ENCODE results near the gene MAP2K5.

The MAP2K5 gene

GRCh38 chr15:67606742-67607141, 64.2 kb downstream of the MAP2K5 start:
- no peak for TF ChIP-seq CTCF (IDR thresholded peaks at IDR 0.05; ENCODE audit: borderline replicate concordance, insufficient read depth, low read depth, low read length)
- H3K4me3 ChIP-seq (ENCODE audit: low read depth, low read length), result no peak overlapping the region

- no peak overlapping the region for H3K4me3 ChIP-seq (ENCODE audit: low read depth, low read length)
- TF ChIP-seq CTCF (IDR thresholded peaks at IDR 0.05; ENCODE audit: borderline replicate concordance, insufficient read depth, low read depth, low read length), result no peak
Measured at GRCh38 chr15:67607329-67607728, 64.8 kb downstream of the MAP2K5 start.

- no peak overlapping the region for H3K4me3 ChIP-seq (ENCODE audit: low read depth, low read length)
- TF ChIP-seq CTCF (IDR thresholded peaks at IDR 0.05; ENCODE audit: borderline replicate concordance, insufficient read depth, low read depth, low read length), result no peak
Measured at GRCh38 chr15:67607959-67608637, 65.6 kb downstream of the MAP2K5 start.

GRCh38 chr15:67608638-67608959, 66.1 kb downstream of the MAP2K5 start:
- TF ChIP-seq CTCF (IDR thresholded peaks at IDR 0.05; ENCODE audit: borderline replicate concordance, insufficient read depth, low read depth, low read length), result no peak
- H3K4me3 ChIP-seq (ENCODE audit: low read depth, low read length), result no peak overlapping the region

- TF ChIP-seq CTCF (IDR thresholded peaks at IDR 0.05; ENCODE audit: borderline replicate concordance, insufficient read depth, low read depth, low read length), result no peak
- no peak overlapping the region for H3K4me3 ChIP-seq (ENCODE audit: low read depth, low read length)
Measured at GRCh38 chr15:67611370-67612369, 69.2 kb downstream of the MAP2K5 start.

- no peak for TF ChIP-seq CTCF (IDR thresholded peaks at IDR 0.05; ENCODE audit: borderline replicate concordance, insufficient read depth, low read depth, low read length)
- H3K4me3 ChIP-seq (ENCODE audit: low read depth, low read length), result no peak overlapping the region
Measured at GRCh38 chr15:67613211-67613610, 70.7 kb downstream of the MAP2K5 start.

Data from GM12875 (cell line).